Mesenchymal stem cell (in vitro differentiated cells and primary cell): ENCODE data around the gene TNNI2.

Experiments used
- DNase-seq: peaks from one replicate; pipeline ENCODE4 v3.0.0-alpha.2; 2013
- H2AFZ ChIP-seq: one replicate; pipeline ENCODE4 v1.6.1; 2013; ENCODE audit warnings: low read depth, mild to moderate bottlenecking, control low read depth, inconsistent platforms, low read length, moderate library complexity
- H2AK5ac ChIP-seq: 2 replicates; pipeline ENCODE4 v1.6.1; 2013; ENCODE audit warnings: low read length, moderate library complexity, mild to moderate bottlenecking, inconsistent platforms; ENCODE audit not compliant: severe bottlenecking
- H2BK120ac ChIP-seq: one replicate; pipeline ENCODE4 v1.6.1; 2013; ENCODE audit warnings: low read depth, mild to moderate bottlenecking, inconsistent platforms, low read length, moderate library complexity
- H2BK12ac ChIP-seq, 2 experiments: one replicate each; pipeline ENCODE4 v1.6.1; 2013; ENCODE audit warnings: inconsistent platforms in 2 of 2, low read length in 2 of 2, mild to moderate bottlenecking in 2 of 2, moderate library complexity in 2 of 2, control low read depth in 1 of 2
- H2BK15ac ChIP-seq: one replicate; pipeline ENCODE4 v1.6.1; 2013; ENCODE audit warnings: mild to moderate bottlenecking, low read depth, inconsistent platforms; ENCODE audit not compliant: poor library complexity, severe bottlenecking
- H2BK5ac ChIP-seq: 2 replicates; pipeline ENCODE4 v1.6.1; 2013; ENCODE audit warnings: low read depth, mild to moderate bottlenecking, low read length, control low read depth, inconsistent platforms; ENCODE audit not compliant: poor library complexity, severe bottlenecking
- H3K14ac ChIP-seq, 2 experiments: one replicate each; pipeline ENCODE4 v1.6.1; 2013; ENCODE audit warnings: inconsistent platforms in 2 of 2, low read length in 2 of 2, control low read depth in 1 of 2, mild to moderate bottlenecking in 1 of 2, moderate library complexity in 1 of 2
- H3K18ac ChIP-seq, 2 experiments: one replicate each; pipeline ENCODE4 v1.6.1; 2013; ENCODE audit warnings: inconsistent platforms in 2 of 2, low read length in 2 of 2, control low read depth in 1 of 2, low read depth in 1 of 2, mild to moderate bottlenecking in 1 of 2
- H3K23ac ChIP-seq, 2 experiments: one replicate each; pipeline ENCODE4 v1.6.1; 2013; ENCODE audit warnings: inconsistent platforms in 2 of 2, low read length in 2 of 2, mild to moderate bottlenecking in 2 of 2, moderate library complexity in 2 of 2, control low read depth in 1 of 2
- H3K27ac ChIP-seq: 2 replicates; pipeline ENCODE4 v1.5.1; 2013; ENCODE audit warnings: mild to moderate bottlenecking, moderate library complexity, low read length, control low read depth, inconsistent platforms; ENCODE audit not compliant: poor library complexity, severe bottlenecking
- H3K27me3 ChIP-seq, 2 experiments: 2 replicates each; pipeline versions ENCODE4 v1.6.1 to v1.7.0; 2013; ENCODE audit warnings: low read length in 2 of 2, mild to moderate bottlenecking in 2 of 2, moderate library complexity in 2 of 2, control low read depth in 1 of 2, inconsistent platforms in 1 of 2; ENCODE audit not compliant: control insufficient read depth in 1 of 2, insufficient read depth in 1 of 2
- H3K36me3 ChIP-seq, 2 experiments: 2 replicates each; pipeline versions ENCODE4 v1.6.1 to v1.7.0; 2013; ENCODE audit warnings: low read length in 2 of 2, control low read depth in 1 of 2, inconsistent platforms in 1 of 2, low read depth in 1 of 2, mild to moderate bottlenecking in 1 of 2; ENCODE audit not compliant: insufficient read depth in 2 of 2, control insufficient read depth in 1 of 2
- H3K4ac ChIP-seq, 2 experiments: one replicate each; pipeline ENCODE4 v1.6.1; 2013; ENCODE audit warnings: inconsistent platforms in 2 of 2, low read length in 2 of 2, mild to moderate bottlenecking in 2 of 2, moderate library complexity in 2 of 2, control low read depth in 1 of 2, low read depth in 1 of 2
- H3K4me1 ChIP-seq: 2 replicates; pipeline ENCODE4 v1.6.1; 2013; ENCODE audit warnings: low read depth, low read length, control low read depth; ENCODE audit not compliant: control insufficient read depth, insufficient read depth
- H3K4me2 ChIP-seq: 2 replicates; pipeline ENCODE4 v1.6.1; 2013; ENCODE audit warnings: low read length, mild to moderate bottlenecking, inconsistent platforms; ENCODE audit not compliant: poor library complexity, severe bottlenecking
- H3K4me3 ChIP-seq, 2 experiments: 2 replicates each; pipeline versions ENCODE4 v1.5.1 to v1.7.0; 2013; ENCODE audit warnings: low read length in 2 of 2, mild to moderate bottlenecking in 2 of 2, control low read depth in 1 of 2, low read depth in 1 of 2; ENCODE audit not compliant: insufficient read depth in 1 of 2
- H3K79me1 ChIP-seq: replicated peaks from 2 replicates; pipeline ENCODE4 v1.6.1; 2013; ENCODE audit warnings: mild to moderate bottlenecking, control low read depth, low read length, inconsistent platforms; ENCODE audit not compliant: poor library complexity, severe bottlenecking
- H3K9ac ChIP-seq: 2 replicates; pipeline ENCODE4 v1.7.0; 2013; ENCODE audit warnings: mild to moderate bottlenecking, low read length, moderate library complexity
- H3K9me3 ChIP-seq: 2 replicates; pipeline ENCODE4 v1.7.0; 2013; ENCODE audit warnings: mild to moderate bottlenecking, low read length; ENCODE audit not compliant: control insufficient read depth
- H4K8ac ChIP-seq: one replicate; pipeline ENCODE4 v1.6.1; 2013; ENCODE audit warnings: inconsistent platforms, mild to moderate bottlenecking, low read length, moderate library complexity
- H4K91ac ChIP-seq: one replicate; pipeline ENCODE4 v1.6.1; 2013; ENCODE audit warnings: mild to moderate bottlenecking, low read length, inconsistent platforms
- WGBS: methylation state at CpG from one replicate; pipeline ENCODE4 v1.1.7; 2013; ENCODE audit warnings: mixed read lengths; 5-methylcytosine and 5-hydroxymethylcytosine counted together

Gene TNNI2

DNA sequence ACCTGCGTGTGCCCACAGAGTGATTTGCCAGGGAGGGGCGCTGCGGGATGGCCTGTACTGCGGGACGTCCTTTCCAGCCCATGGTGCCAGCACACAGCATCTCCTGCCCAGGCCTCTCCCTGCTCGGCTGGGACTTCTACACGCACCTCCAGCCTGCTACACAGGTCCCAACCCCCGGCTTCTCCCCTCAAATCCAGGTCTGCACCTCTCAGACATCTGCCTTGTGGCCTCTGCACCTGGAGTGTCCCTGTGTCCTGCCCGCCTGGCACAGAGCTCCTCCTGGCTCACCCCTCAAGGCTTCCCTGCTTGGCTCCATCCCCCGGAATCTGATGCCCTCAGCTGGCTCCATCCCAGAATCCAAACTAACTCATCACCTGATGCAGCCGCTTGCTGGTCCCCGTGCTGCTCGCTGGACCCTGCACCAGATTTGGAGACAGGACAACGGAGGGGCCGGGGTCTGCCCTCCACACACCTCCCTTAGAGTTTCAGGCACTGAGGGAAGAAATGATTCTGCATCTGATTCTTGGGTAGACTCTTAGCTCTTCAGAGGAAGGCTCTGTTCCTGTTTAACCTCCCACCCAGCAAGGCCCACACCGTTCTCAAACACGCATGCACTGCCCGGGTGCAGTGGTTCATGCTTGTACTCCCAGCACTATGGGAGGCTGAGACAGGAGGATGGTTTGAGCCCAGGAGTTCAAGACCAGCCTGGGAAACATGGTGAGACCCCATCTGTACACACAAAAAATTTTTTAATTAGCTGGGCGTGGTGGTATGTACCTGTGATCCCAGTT lies 10.1 kb downstream of the TNNI2 start:
- peak overlapping the region in 1 of 2 experiments; percentile 67 for H3K4ac ChIP-seq
- no peak overlapping the region for H3K4me2 ChIP-seq
- 92% methylated on average over 18 of the region's 19 CpGs for WGBS
- H3K79me1 ChIP-seq: no peaks in the 10 kb centered on the region
- peaks cover 8 to 17% of the 10 kb centered on the region in 2 experiments for H3K27me3 ChIP-seq
- H2BK5ac ChIP-seq: no peak overlapping the region
- no peak overlapping the region for H3K9ac ChIP-seq
- DNase-seq: no peak
- no peak overlapping the region for H3K4me3 ChIP-seq
- peak overlapping the region; percentile 42 for H4K8ac ChIP-seq
- H3K27ac ChIP-seq: no peak overlapping the region
- H2BK12ac ChIP-seq: peak overlapping the region in 1 of 2 experiments; percentile 23
- no peak overlapping the region for H2AFZ ChIP-seq
- peak overlapping the region; percentile 89 for H2BK15ac ChIP-seq
- H3K4me1 ChIP-seq: peaks cover 12% of the 10 kb centered on the region
- H3K14ac ChIP-seq: no peak overlapping the region
- no peaks in the 10 kb centered on the region for H3K9me3 ChIP-seq
- peak overlapping the region; percentile 55 for H4K91ac ChIP-seq
- no peak overlapping the region for H2BK120ac ChIP-seq
- no peak overlapping the region for H3K23ac ChIP-seq
- H2AK5ac ChIP-seq: no peak overlapping the region
- H3K36me3 ChIP-seq: no peaks in the 10 kb centered on the region
- H3K18ac ChIP-seq: no peak overlapping the region

- no peak overlapping the region for H3K23ac ChIP-seq
Measured at GRCh38 chr11:1851468-1852180, 12.8 kb downstream of the TNNI2 start.

DNA sequence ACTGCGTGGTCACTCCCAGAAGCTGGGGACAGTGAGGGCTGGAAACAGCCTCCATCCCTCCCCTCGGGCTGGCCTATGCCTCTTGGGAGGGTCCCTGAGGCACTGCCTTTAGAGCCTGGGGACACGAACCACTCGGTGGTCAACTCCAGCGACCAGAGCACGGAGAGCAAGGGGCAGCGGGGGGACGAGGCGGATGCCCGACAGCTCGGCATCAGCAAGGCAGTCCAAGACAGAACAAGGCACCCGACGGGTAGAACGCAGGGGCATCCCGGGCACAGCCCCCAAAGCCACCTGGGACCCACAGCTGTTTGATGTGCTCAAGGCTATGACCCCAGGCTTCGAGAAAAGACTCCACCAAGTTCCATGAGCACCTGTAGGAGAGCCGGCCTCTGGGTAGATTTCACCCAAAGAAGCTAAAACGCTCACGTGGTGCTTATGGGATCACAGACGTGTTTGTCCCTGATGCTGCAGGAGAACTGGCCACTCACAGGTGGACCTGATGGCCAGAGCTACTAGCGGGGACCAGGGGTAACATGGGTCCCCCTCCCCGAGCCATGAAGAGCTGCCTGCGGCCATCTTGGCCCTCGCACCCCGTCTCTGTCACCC lies 13.6 kb downstream of the TNNI2 start:
- WGBS: 87% methylated on average over 21 of the region's 25 CpGs
- no peak overlapping the region for H2BK15ac ChIP-seq
- H3K14ac ChIP-seq: no peak overlapping the region
- no peak overlapping the region for H2AK5ac ChIP-seq
- no peak overlapping the region for H2BK5ac ChIP-seq
- H2BK120ac ChIP-seq: no peak overlapping the region
- no peak for DNase-seq
- H3K36me3 ChIP-seq: no peaks in the 10 kb centered on the region
- H3K27ac ChIP-seq: no peak overlapping the region
- H3K9ac ChIP-seq: no peak overlapping the region
- H4K91ac ChIP-seq: no peak overlapping the region
- H3K79me1 ChIP-seq: no peaks in the 10 kb centered on the region
- H2BK12ac ChIP-seq: no peak overlapping the region
- H3K4me1 ChIP-seq: peaks cover 18% of the 10 kb centered on the region
- H2AFZ ChIP-seq: no peak overlapping the region
- H3K23ac ChIP-seq: no peak overlapping the region
- H3K4me2 ChIP-seq: no peak overlapping the region
- H3K18ac ChIP-seq: no peak overlapping the region
- H3K27me3 ChIP-seq: peaks cover 5 to 21% of the 10 kb centered on the region in 2 experiments
- no peak overlapping the region for H4K8ac ChIP-seq
- H3K9me3 ChIP-seq: no peaks in the 10 kb centered on the region
- no peak overlapping the region for H3K4ac ChIP-seq
- H3K4me3 ChIP-seq: peak overlapping the region in 1 of 2 experiments; percentile 1

More at GRCh38 chr11:1851468-1852180, 12.8 kb downstream of the TNNI2 start:
- Histone ChIP-seq H4K8ac (no peak overlapping the region), H2AK5ac (no peak overlapping the region), H2BK15ac (no peak overlapping the region), H3K14ac (no peak overlapping the region), H3K9ac (no peak overlapping the region), H3K27me3 (peaks cover 5 to 15% of the 10 kb centered on the region in 2 experiments), H3K79me1 (no peaks in the 10 kb centered on the region), H2BK120ac (no peak overlapping the region), H3K4me1 (peaks cover 18% of the 10 kb centered on the region), H3K4me3 (no peak overlapping the region), H3K4ac (no peak overlapping the region), H3K4me2 (no peak overlapping the region), H3K18ac (no peak overlapping the region), H2AFZ (no peak overlapping the region), H3K9me3 (no peaks in the 10 kb centered on the region), H3K36me3 (no peaks in the 10 kb centered on the region), H2BK12ac (no peak overlapping the region), H3K27ac (no peak overlapping the region), H4K91ac (no peak overlapping the region), H2BK5ac (no peak overlapping the region)
- DNase-seq: no peak
- WGBS: 93% methylated on average over 17 of the region's 21 CpGs

- Histone ChIP-seq H3K4me3 (peak within 1 kb of the TSS in 1 of 2 experiments; percentile 1), H3K9ac (no peak within 1 kb of the TSS), H4K8ac (no peak within 1 kb of the TSS), H3K36me3 (no peaks in the 10 kb centered on the region), H2AFZ (no peak within 1 kb of the TSS), H3K79me1 (no peaks in the 10 kb centered on the region), H2BK12ac (no peak within 1 kb of the TSS), H3K4me1 (peaks cover 18% of the 10 kb centered on the region), H3K27ac (no peak within 1 kb of the TSS), H4K91ac (peak within 1 kb of the TSS; percentile 12), H3K14ac (no peak within 1 kb of the TSS), H2AK5ac (no peak within 1 kb of the TSS), H3K18ac (no peak within 1 kb of the TSS), H3K4ac (no peak within 1 kb of the TSS), H2BK120ac (no peak within 1 kb of the TSS), H2BK5ac (no peak within 1 kb of the TSS), H3K4me2 (no peak within 1 kb of the TSS), H2BK15ac (no peak within 1 kb of the TSS), H3K9me3 (no peaks in the 10 kb centered on the region), H3K27me3 (peaks cover 5 to 21% of the 10 kb centered on the region in 2 experiments), H3K23ac (no peak within 1 kb of the TSS)
- no peak for DNase-seq
- WGBS: 89% methylated on average over 17 of the region's 18 CpGs
Measured at GRCh38 chr11:1852877-1853276, 14.1 kb downstream of the TNNI2 start, which contains the start of gene LSP1. TSS of gene LSP1 (plus strand) at chr11:1853084. CDS start at chr11:1853145, 61 bp downstream.
